Activated naive CD4-positive, alpha-beta T cell treated with anti-CD3 and anti-CD28 coated beads for 36 hours (primary cell): ENCODE measurements around the gene ZBTB18. TPM values are rescaled to one million over a fixed set of nuclear protein-coding genes. Genes with fewer than 3 reads are reported as not detected.

Source experiments
- CTCF ChIA-PET: fragments of 350-600 bp; sonication (Branson Sonifier 250); formaldehyde crosslinking; loops from one replicate; lab custom pipeline; 2021; ENCODE audit warnings: antibody characterized with exemption; lab: Charles Lee
- DNase-seq: peaks from one replicate; pipeline ENCODE4 v3.0.0-alpha.2; 2020
- H3K27ac Mint-ChIP-seq: one replicate; pipeline ENCODE4 v1.8.0; 2021; ENCODE audit warnings: mild to moderate bottlenecking, mixed read lengths
- H3K27me3 Mint-ChIP-seq: one replicate; pipeline ENCODE4 v1.8.0; 2021; ENCODE audit warnings: low read depth, mixed read lengths
- H3K36me3 Mint-ChIP-seq: one replicate; pipeline ENCODE4 v1.8.0; 2021; ENCODE audit warnings: low read depth, mixed read lengths
- H3K4me1 Mint-ChIP-seq: one replicate; pipeline ENCODE4 v1.8.0; 2021; ENCODE audit warnings: low read depth, mixed read lengths
- H3K4me3 Mint-ChIP-seq: one replicate; pipeline ENCODE4 v1.8.0; 2021; ENCODE audit warnings: mild to moderate bottlenecking, moderate library complexity, mixed read lengths
- H3K9me3 Mint-ChIP-seq: one replicate; pipeline ENCODE4 v1.8.0; 2021; ENCODE audit warnings: mixed read lengths
- intact Hi-C: fragments of 100-400 bp; cut with micrococcal nuclease; formaldehyde crosslinking; loops from one replicate; pipeline ENCODE4 v1.15.1; 2023
- total RNA-seq, 2 experiments: library from RNA; stranded (reverse); gene quantifications; one replicate each; pipeline ENCODE4 v1.2.3, GENCODE V29; 2021

Gene ZBTB18
- total RNA-seq, 2 experiments from 2014 or later, result 7.2 to 7.4 TPM

DNA sequence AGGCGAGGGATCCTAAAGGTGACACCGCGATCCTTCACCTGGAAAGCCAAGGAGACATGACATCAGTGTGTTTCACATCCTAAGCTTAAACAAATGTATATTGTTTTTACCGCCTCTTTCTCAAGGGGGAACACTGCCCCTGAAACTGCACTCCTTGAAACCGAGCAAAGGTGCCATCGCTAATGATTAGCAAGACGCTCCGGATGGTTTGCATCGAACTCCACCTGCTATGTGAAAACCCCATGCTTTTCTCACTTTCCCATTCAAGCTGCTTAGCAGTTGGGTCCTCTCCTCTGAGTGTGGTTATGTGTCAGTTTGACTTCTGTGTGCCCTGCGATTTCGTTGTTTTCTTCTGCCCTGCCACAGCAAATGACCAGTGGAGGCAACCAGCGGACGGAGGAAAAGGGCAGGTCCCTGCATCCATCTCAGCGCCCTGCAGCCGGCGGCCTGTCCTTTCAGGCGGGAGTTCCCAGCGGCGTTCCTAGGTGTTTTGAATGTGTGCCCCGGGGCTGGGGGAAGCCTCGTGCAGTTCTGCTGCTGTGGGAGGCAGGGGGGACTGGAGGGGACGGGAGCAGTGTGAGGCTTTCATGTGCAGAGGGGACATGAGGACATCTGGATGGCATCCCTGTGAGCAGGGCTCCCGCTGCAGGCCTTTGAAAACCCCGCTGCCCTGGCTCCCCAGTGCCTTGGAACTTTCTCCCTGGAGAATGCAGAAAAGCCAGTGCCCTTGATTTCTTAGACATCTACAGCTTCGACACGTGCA, 16.1 kb downstream of the ZBTB18 start:
- no peaks in the 10 kb centered on the region for H3K27me3 Mint-ChIP-seq
- H3K36me3 Mint-ChIP-seq, result no peaks in the 10 kb centered on the region
- no peak for DNase-seq
- H3K9me3 Mint-ChIP-seq, result no peaks in the 10 kb centered on the region
- CTCF ChIA-PET, result interaction anchor here (0.7 to 0.9 kb wide), 2 partner anchors 12 to 49 kb away, joined by 3 to 5 read pairs; no protein-coding TSS in a partner anchor
- peaks cover 16% of the 10 kb centered on the region for H3K4me1 Mint-ChIP-seq
- no peak overlapping the region for H3K4me3 Mint-ChIP-seq
- intact Hi-C loops, result no loop called here
- no peak overlapping the region for H3K27ac Mint-ChIP-seq

DNA sequence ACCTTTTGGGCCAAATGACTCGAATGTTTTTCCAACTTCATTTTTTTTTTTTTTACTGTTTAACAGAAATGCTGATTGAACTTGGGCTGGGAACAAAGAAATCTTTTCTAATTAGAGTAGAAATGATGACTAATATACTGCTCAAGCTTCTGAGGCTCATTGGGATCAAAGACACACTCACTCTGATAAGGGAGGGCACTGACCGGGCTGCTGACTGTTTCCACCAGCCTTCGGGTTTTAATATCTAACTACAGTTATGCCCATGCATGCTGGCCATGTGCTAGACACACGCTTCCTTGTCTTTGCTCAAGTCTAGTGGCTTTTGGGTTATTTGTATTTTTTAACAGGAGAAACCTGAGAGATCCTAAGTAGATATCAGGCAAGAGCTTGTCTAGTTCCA, 16.8 kb downstream of the ZBTB18 start:
- no peak for DNase-seq
- H3K4me3 Mint-ChIP-seq, result no peak overlapping the region
- no peaks in the 10 kb centered on the region for H3K9me3 Mint-ChIP-seq
- H3K36me3 Mint-ChIP-seq, result no peaks in the 10 kb centered on the region
- CTCF ChIA-PET, result interaction anchor here (0.6 to 0.9 kb wide), 3 partner anchors 12 to 49 kb away, joined by 3 to 5 read pairs (median 4); no protein-coding TSS in a partner anchor
- no peaks in the 10 kb centered on the region for H3K27me3 Mint-ChIP-seq
- H3K27ac Mint-ChIP-seq, result no peak overlapping the region
- intact Hi-C loops, result no loop called here
- peaks cover 16% of the 10 kb centered on the region for H3K4me1 Mint-ChIP-seq

DNA sequence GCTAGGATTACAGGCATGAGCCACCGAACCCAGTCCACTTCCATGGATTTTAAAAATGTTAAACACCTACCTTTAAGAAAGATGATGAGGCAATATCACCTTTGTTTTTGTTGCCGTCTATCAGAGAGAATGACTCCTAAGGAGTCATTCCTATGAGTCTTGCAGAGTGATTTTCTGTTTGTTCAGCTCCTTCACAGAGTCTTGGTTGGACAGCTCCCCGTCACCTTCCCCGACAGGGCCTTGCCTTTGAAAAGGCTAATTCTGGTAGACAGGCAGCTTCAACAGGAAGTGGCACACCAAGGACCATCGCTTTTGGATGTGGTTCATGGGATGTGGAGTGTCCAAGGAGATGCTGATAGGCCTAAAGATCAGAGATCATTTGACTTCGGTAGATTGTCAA, 17.5 kb downstream of the ZBTB18 start:
- no peak overlapping the region for H3K27ac Mint-ChIP-seq
- CTCF ChIA-PET, result interaction anchor here (0.5 to 0.6 kb wide), 2 partner anchors 17 to 1491 kb away, joined by 4 to 5 read pairs; no protein-coding TSS in a partner anchor
- DNase-seq, result no peak
- H3K36me3 Mint-ChIP-seq, result no peaks in the 10 kb centered on the region
- no peaks in the 10 kb centered on the region for H3K9me3 Mint-ChIP-seq
- H3K4me1 Mint-ChIP-seq, result peaks cover 16% of the 10 kb centered on the region
- no peaks in the 10 kb centered on the region for H3K27me3 Mint-ChIP-seq
- H3K4me3 Mint-ChIP-seq, result no peak overlapping the region
- intact Hi-C loops, result no loop called here

DNA sequence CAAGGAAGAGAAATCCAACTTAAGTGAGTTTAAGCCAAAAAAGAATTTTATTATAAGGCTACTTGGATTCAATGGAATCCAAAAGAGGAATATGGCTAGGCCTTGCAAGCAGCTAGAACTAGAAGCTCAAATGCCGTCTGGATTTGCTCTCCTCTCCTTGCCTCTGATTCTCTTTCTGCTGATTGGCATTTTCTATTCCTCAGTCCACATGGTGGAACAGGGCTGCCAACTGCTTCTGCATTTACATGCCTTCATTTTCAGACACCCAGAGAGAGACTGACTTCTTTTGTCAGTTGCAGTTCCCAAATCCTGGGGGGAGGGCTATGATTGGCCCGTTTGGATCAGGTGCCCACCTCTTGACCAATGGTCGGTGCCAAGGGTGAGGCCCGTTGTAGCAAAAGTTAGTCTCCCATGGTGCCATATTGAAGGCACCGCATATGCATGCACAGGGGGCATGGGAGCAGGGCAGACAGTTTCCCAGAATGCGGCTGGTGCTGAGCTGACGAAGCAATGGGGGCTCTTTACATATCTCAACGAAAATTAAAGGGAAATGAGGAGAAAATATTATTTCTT, 18.3 kb downstream of the ZBTB18 start:
- H3K36me3 Mint-ChIP-seq, result no peaks in the 10 kb centered on the region
- no peak overlapping the region for H3K27ac Mint-ChIP-seq
- no peak for DNase-seq
- intact Hi-C loops, result no loop called here
- H3K27me3 Mint-ChIP-seq, result no peaks in the 10 kb centered on the region
- H3K4me1 Mint-ChIP-seq, result peaks cover 24% of the 10 kb centered on the region
- H3K9me3 Mint-ChIP-seq, result no peaks in the 10 kb centered on the region
- H3K4me3 Mint-ChIP-seq, result no peak overlapping the region
- CTCF ChIA-PET, result interaction anchor here (0.5 kb wide), 1 partner anchor 1490 kb away, joined by 5 read pairs; no protein-coding TSS in a partner anchor

DNA sequence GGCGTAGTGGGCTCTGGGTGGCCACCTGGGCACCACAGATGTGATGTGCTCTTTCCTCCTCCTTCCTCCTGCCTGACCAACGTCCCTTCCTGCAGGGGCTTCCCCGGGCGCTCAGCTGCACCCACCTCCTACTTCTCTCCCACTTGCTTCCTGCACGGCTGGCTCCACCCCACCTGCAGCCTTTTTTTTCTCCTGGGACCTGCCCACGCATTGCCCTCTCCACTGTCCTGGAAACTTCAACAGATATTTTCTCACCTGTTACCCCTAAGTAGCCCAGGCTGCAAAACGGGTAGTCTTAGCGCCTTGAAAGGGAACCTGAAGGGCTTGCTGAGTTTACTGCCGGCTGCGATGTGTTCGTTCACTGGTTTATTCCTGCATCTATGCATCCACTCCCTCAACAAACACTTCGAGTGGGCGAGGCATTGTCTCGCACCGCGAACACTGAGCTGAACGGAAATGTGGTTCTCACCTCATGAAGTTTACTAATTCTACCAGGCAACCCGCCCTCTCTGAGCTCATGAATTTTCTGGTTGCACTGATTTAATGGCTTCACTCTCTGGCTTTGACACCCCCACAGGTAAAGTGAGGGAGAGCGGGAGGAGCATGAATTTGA, 23.6 kb downstream of the ZBTB18 start:
- CTCF ChIA-PET, result interaction anchor here (0.6 to 1.4 kb wide), 3 partner anchors 9 to 96 kb away, joined by 3 read pairs; no protein-coding TSS in a partner anchor
- Mint-ChIP-seq H3K4me3 (peak overlapping the region; percentile 61), H3K36me3 (no peaks in the 10 kb centered on the region), H3K27me3 (no peaks in the 10 kb centered on the region), H3K4me1 (peaks cover 38% of the 10 kb centered on the region), H3K9me3 (no peaks in the 10 kb centered on the region), H3K27ac (no peak overlapping the region)
- intact Hi-C loops, result loop anchor here (1.0 kb wide), 1 partner anchor 26 kb away; no protein-coding TSS in a partner anchor
- peak; percentile 73 for DNase-seq

DNA sequence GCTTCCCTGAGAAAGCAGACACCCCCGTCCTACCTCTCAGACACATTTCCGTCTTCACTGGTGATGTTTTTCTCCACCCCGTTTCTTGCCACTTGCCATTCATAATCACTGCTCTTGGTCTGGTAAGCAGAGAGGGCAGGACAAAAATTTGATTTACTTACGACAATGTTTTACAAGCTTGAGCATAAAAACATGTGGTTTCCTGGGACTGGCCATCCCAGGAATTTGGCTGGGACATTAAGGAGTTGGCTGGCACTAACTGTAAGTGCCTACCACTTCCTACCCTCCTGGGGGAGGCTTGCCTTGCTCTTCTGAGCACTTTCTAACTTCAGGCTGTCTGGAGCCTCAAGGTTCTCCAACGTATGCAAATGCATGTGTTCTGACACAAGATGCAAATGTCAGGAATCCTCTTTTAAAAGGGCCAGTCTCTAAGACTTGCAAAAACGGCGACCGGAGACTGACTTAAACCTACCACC, 24.2 kb downstream of the ZBTB18 start:
- Mint-ChIP-seq H3K36me3 (no peaks in the 10 kb centered on the region), H3K27me3 (no peaks in the 10 kb centered on the region), H3K9me3 (no peaks in the 10 kb centered on the region), H3K27ac (no peak overlapping the region), H3K4me1 (peaks cover 38% of the 10 kb centered on the region), H3K4me3 (peak overlapping the region; percentile 61)
- CTCF ChIA-PET, result interaction anchor here (1.4 kb wide), 1 partner anchor 10 kb away, joined by 3 read pairs; no protein-coding TSS in a partner anchor
- intact Hi-C loops, result loop anchor here (1.0 kb wide), 1 partner anchor 27 kb away; no protein-coding TSS in a partner anchor
- no peak for DNase-seq

DNA sequence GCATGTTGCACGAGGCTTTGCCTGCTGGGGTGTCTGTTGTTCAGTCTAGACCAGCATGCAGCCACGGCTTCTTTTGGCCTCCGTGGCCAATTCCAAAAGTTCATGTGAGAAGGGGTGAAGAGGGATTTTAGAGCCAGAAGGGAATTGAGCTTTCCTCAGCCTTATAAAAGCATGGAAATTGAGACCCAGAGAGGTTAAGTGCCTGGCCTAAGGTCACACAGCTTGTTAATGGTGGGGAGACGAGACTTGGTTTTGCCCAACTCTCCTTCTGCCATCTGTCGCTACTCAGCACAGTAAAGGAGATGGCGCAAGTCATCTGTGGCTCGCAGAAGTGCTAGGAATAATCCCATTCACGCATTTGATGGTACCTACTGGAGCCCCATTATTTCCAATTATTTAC, 25.7 kb downstream of the ZBTB18 start:
- no peaks in the 10 kb centered on the region for H3K36me3 Mint-ChIP-seq
- peaks cover 38% of the 10 kb centered on the region for H3K4me1 Mint-ChIP-seq
- no peaks in the 10 kb centered on the region for H3K27me3 Mint-ChIP-seq
- DNase-seq, result no peak
- no peaks in the 10 kb centered on the region for H3K9me3 Mint-ChIP-seq
- no peak overlapping the region for H3K27ac Mint-ChIP-seq
- CTCF ChIA-PET, result no interaction called here
- no peak overlapping the region for H3K4me3 Mint-ChIP-seq
- intact Hi-C loops, result no loop called here

DNA sequence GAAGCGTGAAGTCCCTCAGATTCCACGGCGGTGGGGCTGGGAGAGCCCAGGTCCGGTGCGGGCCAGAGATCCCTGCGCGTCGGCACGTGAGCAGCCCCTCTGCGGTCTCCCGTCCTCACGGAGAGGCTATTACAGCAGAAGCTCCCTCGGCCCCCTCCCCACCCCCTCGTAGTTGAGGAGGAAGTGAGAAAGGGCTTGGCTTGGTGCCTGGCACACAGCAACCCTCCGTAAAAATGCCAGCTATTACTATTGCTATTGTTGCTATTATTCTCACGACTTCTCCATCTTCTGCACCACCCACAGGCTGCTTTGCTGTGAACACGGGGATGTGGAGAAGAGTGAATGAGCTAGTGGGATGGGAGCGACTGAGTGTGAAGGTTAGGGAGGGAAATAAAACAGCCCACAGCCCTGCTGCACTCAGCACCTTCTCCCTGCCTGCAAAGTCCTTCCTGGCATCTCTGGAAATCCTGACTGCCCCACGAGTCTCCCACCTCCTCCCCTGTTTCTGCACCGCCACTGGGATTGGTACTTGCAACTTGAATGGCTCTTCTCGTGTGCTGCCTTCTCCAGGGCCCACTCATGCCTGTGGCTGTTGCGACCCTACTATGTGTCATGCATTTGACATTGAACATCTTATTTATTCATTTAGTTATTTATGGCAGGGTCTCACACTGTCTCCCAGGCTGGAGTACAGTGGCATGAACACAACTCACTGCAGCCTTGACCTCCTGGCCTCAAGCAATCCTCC, 26.6 kb downstream of the ZBTB18 start:
- Mint-ChIP-seq H3K36me3 (no peaks in the 10 kb centered on the region), H3K9me3 (no peaks in the 10 kb centered on the region), H3K27me3 (no peaks in the 10 kb centered on the region), H3K27ac (no peak overlapping the region), H3K4me3 (no peak overlapping the region), H3K4me1 (peaks cover 38% of the 10 kb centered on the region)
- intact Hi-C loops, result no loop called here
- DNase-seq, result peak; percentile 30
- CTCF ChIA-PET, result no interaction called here

DNA sequence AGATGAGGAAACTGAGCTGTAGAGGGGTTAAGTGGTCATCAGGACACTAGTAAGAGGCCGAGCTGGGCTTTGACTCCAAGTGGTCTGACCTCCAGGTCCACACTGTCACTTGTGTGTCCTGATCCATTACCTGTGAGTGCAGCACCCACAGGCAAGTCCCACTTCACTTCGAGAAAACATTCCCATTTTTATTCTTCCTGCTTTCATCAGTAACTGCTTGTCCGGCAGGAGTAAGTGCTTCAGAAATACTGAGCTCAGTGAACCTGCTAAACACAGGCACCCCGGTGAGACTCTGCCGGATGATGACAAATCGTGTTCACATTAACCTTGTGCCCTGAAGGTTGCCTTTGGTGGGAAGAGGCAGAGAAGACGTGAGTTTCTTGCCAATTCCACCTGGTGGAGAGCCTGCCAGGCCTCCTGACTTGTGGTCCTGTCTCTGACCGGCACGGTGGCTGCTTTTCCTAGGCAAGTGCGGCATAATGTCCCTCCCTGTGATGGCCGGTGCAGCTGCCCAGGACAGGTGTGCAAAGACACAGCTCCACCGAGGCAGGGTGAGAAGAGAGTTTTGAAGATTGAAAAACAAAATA, 29.4 kb downstream of the ZBTB18 start:
- peaks cover 20% of the 10 kb centered on the region for H3K4me1 Mint-ChIP-seq
- no peak for DNase-seq
- intact Hi-C loops, result no loop called here
- no peaks in the 10 kb centered on the region for H3K27me3 Mint-ChIP-seq
- H3K36me3 Mint-ChIP-seq, result no peaks in the 10 kb centered on the region
- CTCF ChIA-PET, result no interaction called here
- no peak overlapping the region for H3K4me3 Mint-ChIP-seq
- H3K27ac Mint-ChIP-seq, result no peak overlapping the region
- no peaks in the 10 kb centered on the region for H3K9me3 Mint-ChIP-seq

DNA sequence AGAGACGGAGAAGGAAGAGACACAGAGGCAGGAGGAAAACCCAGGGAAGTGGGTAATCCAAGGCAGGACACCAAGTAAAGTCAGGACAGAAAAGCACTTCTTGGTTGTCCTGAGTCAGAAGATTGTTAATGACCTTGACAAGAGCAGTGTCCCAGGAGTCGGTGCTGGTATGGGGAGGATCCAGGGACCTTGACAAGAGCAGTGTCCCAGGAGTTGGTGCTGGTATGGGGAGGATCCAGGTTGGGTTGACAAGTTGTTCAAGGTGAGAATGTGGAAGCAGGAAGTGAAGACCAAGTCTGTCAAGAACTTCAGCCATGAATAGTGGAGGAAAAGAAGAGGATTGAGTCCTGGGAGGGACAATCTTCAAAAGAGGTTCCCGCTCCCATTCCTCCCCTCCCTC, 31.9 kb downstream of the ZBTB18 start:
- no peak overlapping the region for H3K27ac Mint-ChIP-seq
- H3K27me3 Mint-ChIP-seq, result no peaks in the 10 kb centered on the region
- H3K36me3 Mint-ChIP-seq, result no peaks in the 10 kb centered on the region
- intact Hi-C loops, result no loop called here
- CTCF ChIA-PET, result no interaction called here
- DNase-seq, result no peak
- no peaks in the 10 kb centered on the region for H3K4me1 Mint-ChIP-seq
- H3K4me3 Mint-ChIP-seq, result no peak overlapping the region
- H3K9me3 Mint-ChIP-seq, result no peaks in the 10 kb centered on the region

DNA sequence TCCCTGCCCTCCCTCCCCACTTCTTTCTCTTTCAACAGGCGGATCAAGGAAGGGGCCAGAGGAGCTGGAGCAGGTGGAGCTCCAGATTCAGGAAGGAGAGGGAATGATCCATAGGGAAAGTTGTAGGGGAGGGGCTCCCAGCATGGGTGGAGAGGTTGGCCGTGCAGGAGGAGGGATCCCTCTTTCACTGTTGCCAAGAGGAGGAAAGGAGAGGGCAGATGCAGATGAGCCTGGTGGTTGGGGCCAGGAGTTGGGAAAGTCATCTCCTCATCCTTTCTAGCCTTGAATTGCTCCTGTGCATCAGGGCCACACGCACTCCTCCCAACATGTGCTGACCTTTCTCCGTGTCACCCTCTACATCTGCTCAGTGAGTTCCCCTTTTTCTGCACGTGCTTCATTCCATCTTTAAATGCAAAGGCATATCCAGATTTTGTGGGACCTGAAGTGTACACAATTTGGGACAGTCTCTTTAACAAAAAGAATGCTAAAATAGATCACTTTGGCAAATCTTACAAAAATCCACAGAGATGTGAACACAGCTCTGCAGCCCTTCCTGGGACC, 32.4 kb downstream of the ZBTB18 start:
- no peaks in the 10 kb centered on the region for H3K36me3 Mint-ChIP-seq

More for the DNA sequence above, 32.4 kb downstream of the ZBTB18 start:
- Mint-ChIP-seq H3K4me3 (no peak overlapping the region), H3K27ac (no peak overlapping the region), H3K27me3 (no peaks in the 10 kb centered on the region), H3K4me1 (no peaks in the 10 kb centered on the region), H3K9me3 (no peaks in the 10 kb centered on the region)
- no peak for DNase-seq
- CTCF ChIA-PET, result no interaction called here
- intact Hi-C loops, result no loop called here
